Measurements from ENCODE around the gene PPARD. TPM values are rescaled to one million over a fixed set of nuclear protein-coding genes. Genes with fewer than 3 reads are reported as not detected.

The PPARD gene
- total and polyA plus RNA-seq, 2 of the 13 experiments (the other 11 are each of a cell fraction or from before 2014, with no cell fraction given): 6.1 to 13.3 TPM

- TF ChIP-seq ZNF329 (CRISPR knock-in tag; IDR thresholded peaks at IDR 0.05; ENCODE audit: low read depth): no peak
- no peak for TF ChIP-seq HNRNPUL1 (IDR thresholded peaks at IDR 0.05; ENCODE audit: low read depth, low read length)
Measured at GRCh38 chr6:35388030-35388429, 45.7 kb downstream of the PPARD start (continued).

- 91% methylated on average over 5 of the region's 5 CpGs for WGBS (ENCODE audit: low lambda C conversion rate)
- Histone ChIP-seq H3K36me3 (replicated peaks in 1 of 2; ENCODE audit: control insufficient read depth in 1 of 2, insufficient read depth in 2 of 2, low read length in 2 of 2) (no peaks in the 10 kb centered on the region), H3K79me2 (ENCODE audit: insufficient read depth, low read length) (no peaks in the 10 kb centered on the region), H3K4me2 (ENCODE audit: low read depth, low read length) (no peak overlapping the region), H3K27ac (ENCODE audit: extremely low read length, insufficient read depth, low read length) (no peak overlapping the region), H3K4me3 (replicated peaks in 1 of 3; ENCODE audit: insufficient read depth in 1 of 3, low read depth in 2 of 3, low read length in 3 of 3) (no peak overlapping the region), H2AFZ (ENCODE audit: low read length) (no peak overlapping the region), H4K20me1 (ENCODE audit: insufficient read depth, low read length) (no peaks in the 10 kb centered on the region), H3K9me3 (ENCODE audit: low read length) (no peaks in the 10 kb centered on the region), H3K27me3 (ENCODE audit: control insufficient read depth in 1 of 2, insufficient read depth in 2 of 2, low read length in 2 of 2) (no peaks in the 10 kb centered on the region), H3K4me1 (ENCODE audit: insufficient read depth, low read length) (peaks cover 40% of the 10 kb centered on the region), H3K9ac (ENCODE audit: insufficient read depth, low read depth, low read length) (no peak overlapping the region)
- FAIRE-seq: no peak
- BruUV-seq (replicated peaks): no TSS peak
- ATAC-seq: no peak
- intact Hi-C loops (cut with micrococcal nuclease; ENCODE audit: unreplicated experiment): no loop called here
- no peak for DNase-seq (ENCODE audit: low spot score)
- POLR2A ChIA-PET: no interaction called here
- CTCF ChIA-PET (ENCODE audit: low intra/inter-chr PET ratio, low total read pairs): no interaction called here
- in situ Hi-C loops (cut with HindIII; ENCODE audit: extremely low pct_ligation_motif_present, low pct_unique_long_range_greater_than_20kb): no loop called here
- TF ChIP-seq THAP7 (CRISPR knock-in tag; IDR thresholded peaks at IDR 0.05) (no peak), ZNF121 (CRISPR knock-in tag; IDR thresholded peaks at IDR 0.05) (peak; percentile 88), ZNF24 (IDR thresholded peaks at IDR 0.05) (no peak), SP4 (CRISPR knock-in tag; IDR thresholded peaks at IDR 0.05) (no peak), SNAPC4 (CRISPR knock-in tag; IDR thresholded peaks at IDR 0.05) (no peak), ZNF350 (CRISPR knock-in tag; IDR thresholded peaks at IDR 0.05; ENCODE audit: borderline replicate concordance, low read depth) (no peak), BCL6 (CRISPR knock-in tag; IDR thresholded peaks at IDR 0.05) (no peak), POLR2AphosphoS5 (IDR thresholded peaks at IDR 0.05; ENCODE audit: low read depth, low read length) (no peak), ADNP (CRISPR knock-in tag; IDR thresholded peaks at IDR 0.05) (no peak), ZBTB7B (CRISPR knock-in tag; IDR thresholded peaks at IDR 0.05) (no peak), ZNF280B (CRISPR knock-in tag; IDR thresholded peaks at IDR 0.05; ENCODE audit: borderline replicate concordance) (peak; percentile 3; the same call in 1 of the 2 replicates), CREM (IDR thresholded peaks at IDR 0.05) (no peak), CREM (CRISPR knock-in tag; IDR thresholded peaks at IDR 0.05) (no peak), NR0B2 (CRISPR knock-in tag; IDR thresholded peaks at IDR 0.05) (no peak)
Measured at GRCh38 chr6:35388772-35389352, 46.5 kb downstream of the PPARD start.

All from HepG2 (cell line).